NCI-H2029 (cell line): ENCODE results near the gene C10orf120.

ENCODE experiments used
- DNase-seq: peaks from one replicate; lab custom pipeline; 2025; lab: John Stamatoyannopoulos, UW

Gene C10orf120

DNA sequence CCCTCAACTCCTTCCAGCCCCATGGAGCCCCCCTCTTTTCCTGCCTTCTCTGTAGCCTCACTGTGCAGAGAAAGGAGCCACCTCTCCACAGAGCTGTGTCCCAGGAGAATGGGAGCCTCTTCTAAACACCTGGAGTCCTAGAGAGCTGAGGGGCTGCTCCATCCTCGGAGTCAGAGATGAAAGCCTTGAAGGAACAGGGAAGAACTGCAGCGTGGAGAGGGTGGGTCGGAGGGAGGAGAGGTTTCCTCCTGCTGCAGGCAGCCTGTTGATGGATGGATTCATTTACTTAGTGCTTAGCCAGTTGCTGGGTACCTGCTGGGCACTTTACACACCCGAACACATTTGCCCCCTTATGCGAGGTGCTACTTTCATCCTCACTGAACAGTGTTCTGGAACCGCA lies 39.0 kb downstream of the C10orf120 start:
- DNase-seq, result no peak

DNA sequence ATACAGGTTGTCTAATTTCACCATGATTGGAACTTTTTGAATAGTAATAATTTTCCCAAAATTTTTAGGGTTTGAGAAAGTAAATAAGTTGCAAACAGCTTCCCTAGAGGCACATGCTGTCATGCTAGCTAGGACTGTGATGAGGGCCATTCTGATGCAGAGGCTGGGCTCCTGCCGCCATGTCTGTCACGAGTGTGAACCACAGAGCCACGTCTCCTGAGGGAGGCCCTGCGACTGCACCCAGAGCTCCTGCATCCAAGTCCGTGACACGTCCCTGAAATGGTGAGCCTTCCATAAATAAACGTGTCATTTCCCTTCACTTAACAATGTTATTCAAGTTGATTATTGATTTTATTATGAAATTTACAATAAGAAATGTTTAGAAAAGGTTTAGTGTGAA lies 40.0 kb downstream of the C10orf120 start:
- DNase-seq, result no peak

DNA sequence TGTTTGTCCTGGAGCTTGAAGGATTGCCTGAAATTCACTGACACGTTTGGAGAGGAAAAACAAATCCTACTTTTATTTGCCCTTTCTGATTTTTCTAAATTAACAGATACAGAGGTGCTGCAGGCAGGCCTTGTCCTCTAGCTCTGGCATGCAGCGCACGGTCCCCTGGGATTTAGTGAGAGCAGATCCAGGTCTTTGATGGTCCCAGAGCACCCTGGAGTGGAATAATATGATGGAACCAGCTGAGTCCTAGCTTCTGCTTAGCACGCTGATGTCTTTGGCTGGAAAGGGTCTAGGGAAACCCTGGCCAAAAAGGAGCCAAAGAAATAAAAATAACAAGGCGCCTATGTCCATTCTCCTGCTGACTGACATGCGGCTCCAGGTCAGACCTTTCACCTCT lies 40.5 kb downstream of the C10orf120 start:
- DNase-seq, result no peak

DNA sequence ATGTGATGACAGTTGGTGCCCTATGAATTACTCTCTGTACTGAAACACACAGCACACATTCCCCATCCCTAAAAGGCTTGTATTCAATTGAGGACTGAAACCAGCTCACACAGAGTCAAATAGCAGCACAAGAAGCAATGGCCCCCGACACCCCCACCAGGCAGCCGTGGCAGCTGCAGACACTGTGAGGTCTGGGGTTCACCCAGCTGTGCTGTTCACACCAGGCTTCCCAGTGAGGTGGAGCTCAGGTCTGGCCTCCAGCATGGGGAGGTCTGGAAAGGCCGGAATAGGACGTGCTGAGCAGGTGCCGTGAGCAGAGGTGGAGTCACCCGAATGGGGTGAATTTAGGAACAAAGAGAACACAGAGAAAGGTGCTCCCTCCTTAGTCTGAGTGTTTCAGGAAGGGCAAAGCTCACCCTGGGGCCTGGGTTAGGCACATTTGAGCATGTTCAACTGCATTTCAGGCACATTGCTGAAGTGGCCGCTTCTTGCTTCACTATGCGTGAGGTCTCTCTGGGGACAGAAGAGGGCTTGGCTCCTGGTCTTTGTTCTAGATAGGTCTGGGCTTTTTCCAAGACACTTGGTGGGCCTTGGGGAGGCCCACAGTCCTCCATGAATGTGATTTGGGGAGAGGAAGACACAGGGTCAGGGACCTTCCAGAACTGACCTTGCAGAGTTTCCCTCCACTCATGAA lies 41.1 kb downstream of the C10orf120 start:
- DNase-seq, result no peak

DNA sequence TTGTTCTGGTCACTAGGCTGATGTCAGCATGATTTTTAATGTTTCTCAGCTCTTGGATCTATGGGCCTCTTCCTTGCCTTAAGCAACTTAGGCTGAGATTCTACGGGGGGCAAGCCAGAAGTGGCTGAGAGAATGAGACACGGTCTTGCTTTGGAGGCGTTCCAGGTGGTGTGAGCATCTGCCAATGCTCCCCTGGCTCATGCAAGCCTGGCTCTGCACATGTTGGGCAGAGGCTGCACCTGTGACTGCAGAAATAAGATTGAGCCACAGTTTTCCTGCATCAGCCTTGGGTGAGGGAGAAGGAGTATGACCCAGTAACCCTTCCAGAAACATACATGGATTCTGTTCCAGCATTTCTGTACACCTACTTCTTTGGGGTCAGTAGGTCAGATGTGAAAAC lies 41.9 kb downstream of the C10orf120 start:
- DNase-seq, result no peak

DNA sequence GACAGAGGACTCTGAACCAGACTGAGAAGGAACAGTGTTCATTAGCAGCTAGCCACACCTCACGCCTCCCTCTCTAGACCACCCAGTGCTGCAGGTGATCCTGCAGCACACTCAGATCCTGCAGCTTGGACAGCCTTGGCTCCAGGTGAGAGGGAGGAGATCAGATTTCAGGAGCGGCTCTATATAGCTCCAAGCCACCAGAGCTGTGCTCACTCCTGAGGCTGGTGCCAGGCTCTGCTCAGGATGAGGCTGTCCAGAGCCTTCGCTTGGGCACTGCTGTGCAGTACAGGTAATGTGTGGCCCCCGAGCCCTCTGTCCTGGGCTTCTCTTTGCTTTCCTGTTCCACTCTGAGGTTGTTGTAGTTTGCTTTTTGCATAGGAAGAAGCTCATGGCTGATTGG lies 42.4 kb downstream of the C10orf120 start:
- DNase-seq, result no peak

DNA sequence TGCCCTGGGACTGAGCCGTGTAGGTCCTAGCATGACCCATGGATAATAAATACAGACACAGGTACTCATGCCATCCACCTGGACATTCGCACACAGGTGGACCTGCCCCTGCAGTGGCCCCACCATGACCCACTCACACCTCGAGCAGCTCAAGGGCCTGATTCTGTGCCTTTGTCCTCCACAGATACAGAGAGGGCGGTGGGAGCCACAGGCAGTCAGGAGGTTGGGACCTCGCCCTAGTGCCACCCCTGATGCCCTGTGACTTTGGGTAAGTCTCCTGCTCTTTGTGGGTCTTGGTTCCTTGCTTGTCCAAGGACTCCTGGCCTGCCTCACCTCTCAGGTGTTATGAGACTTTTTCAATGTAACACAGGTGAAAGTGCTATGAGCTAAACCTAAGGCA lies 42.9 kb downstream of the C10orf120 start:
- DNase-seq, result no peak

DNA sequence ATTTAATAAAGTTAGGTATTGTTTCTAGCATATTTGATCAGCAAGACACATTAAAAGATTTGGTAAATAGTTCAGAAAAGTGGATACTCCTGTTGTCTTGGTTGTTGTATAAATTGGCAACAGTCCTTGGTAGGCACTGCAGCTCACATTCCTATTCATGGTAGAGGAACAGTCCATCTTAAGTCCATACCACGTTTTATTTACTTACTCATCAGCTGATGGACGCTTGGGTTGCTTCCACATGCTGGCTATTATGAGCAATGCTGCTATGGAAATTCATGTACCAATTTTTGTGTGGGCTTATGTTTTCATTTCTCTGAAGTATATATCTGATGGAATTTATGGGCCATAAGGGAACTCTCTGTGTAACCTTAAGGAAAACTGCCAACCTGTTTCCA lies 43.3 kb downstream of the C10orf120 start:
- DNase-seq, result no peak

DNA sequence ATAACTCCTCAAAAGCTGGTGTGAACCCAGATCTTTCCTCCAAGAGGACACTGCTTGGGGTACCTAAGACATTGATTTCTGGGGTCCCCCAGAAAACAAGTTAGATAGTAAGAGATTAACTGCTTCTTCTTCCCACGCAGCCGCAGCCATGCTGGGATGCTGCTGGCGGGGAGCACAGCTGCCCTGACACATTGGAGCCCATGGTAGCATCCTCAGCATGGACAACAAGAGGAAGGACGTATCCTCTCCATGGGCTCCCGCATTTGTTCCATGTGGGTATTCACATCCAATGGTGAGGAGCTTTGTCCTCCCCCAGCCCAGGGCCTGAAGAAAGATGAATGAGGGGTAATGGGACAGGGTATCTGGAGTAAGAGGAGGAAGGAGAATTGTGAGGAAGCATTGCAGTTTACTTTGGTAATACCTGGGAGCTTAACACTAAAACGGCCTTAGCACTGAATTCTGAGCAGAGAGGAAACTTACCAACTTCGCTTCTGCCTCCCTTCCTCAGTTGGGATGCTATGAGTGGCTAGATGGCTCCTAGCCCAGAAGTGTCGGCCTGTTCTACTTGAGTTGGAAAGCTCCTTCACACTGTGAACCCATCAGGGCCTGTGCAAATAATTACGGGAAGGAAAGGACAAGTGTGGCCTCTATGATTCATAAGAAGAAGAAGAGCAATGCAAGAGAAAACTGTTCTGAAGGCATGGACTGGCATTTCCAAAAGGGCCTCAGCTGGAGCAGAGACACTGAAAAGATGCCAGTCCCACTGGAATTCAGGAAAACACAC lies 43.9 kb downstream of the C10orf120 start:
- DNase-seq, result no peak

DNA sequence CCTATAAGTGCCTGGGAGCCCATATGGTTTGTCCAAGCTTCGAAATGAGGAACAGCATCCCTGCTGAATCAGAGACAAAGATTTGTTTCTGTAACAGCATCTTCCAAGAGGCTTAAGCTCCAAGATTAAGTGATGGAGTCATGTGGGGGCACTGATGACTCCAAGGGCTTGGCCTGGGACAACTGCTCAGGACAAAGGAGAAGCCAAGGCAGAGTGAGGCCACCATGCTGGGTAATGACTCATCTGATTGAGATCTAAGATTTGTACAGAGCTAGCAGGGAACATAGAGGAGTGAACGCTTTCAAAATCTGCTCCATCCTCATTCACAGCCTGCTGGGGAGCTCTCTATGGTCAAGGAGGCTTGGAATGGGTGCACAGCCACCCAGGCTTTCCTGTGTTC lies 49.3 kb downstream of the C10orf120 start:
- DNase-seq, result no peak

DNA sequence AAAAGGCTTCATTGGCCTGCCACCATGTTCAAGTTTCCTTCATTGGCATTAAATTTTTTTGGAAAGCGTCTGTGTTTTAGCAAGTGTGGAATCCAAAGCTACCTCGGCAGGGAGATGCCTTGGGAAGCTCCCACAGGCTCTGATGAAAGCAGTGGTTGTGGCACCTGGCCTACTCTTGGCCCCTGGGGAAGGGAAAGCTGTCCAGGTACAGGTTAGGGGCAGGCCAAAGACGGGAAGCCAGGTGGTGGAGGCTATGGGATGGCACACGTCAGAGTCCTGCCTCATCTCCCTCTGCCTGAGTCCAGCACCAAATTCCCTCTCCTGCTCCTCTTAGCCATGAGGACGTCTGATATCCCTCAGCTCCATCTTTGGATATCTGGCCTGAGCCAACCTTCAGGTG lies 49.7 kb downstream of the C10orf120 start:
- DNase-seq, result no peak

DNA sequence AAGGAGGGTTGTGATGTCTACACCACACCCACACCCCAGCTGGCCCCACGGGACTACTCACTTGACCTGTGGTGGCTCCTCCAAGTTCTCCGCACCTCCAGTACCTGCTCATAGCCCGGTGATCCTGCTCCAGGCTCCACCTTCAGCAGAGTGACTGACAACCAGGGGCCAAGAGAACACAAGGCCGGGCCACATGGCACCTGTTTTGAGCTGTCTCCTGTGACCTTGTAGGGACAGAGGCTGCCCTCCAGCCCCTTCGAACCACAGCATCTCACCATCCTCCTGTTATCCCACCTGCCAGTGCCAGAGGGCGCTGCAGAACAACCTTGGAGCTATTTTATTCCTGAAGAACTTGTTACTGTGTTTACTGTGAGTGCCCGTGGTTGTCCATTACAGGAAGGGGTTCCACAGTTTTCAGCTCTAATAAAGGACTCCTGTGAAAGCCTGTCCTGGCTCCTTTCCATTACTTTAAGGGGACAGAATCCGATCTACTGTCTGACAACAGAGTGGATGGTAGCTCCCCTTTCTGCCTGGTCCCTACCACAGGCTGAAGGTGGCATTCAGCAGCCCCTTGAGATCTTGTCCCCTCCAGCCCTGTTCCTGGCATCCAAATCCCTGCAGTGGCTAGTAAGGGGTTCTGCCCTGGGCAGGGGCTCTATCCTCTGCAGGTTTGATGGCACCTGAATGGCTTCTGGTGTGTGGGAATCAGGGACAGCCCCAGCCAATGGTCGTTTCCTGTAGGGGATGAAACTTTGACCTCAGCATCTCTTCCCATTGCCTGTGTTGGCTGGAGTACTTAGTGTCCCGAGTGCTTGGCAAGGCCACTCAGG lies 50.8 kb downstream of the C10orf120 start:
- no peak for DNase-seq
